ENCODE data around the gene CCL24.

GRCh38 chr7:75819711-75820110 is 6.1 kb upstream of the CCL24 start:
- TF ChIP-seq POLR2AphosphoS5 (IDR thresholded peaks at IDR 0.05) (no peak), CTCF (IDR thresholded peaks at IDR 0.05) (no peak), EP300 (IDR thresholded peaks at IDR 0.05; ENCODE audit: low read depth) (no peak), POLR2A (IDR thresholded peaks at IDR 0.05) (no peak)

All from transverse colon (tissue), 4 donors.